Dendritic cell treated with granulocyte-macrophage colony-stimulating factor and Interleukin-4, amounts not matched to agents 40 ng/mL and 50 ng/mL, for 4 days (primary cell): ENCODE results near the gene NPIPB9.
"Not testable (repeated sequence)": the region's sequence is repeated elsewhere in the genome, so short reads cannot be mapped to it uniquely, and the experiment has no call there.

Experiments
- H3K27ac Mint-ChIP-seq: one replicate; pipeline ENCODE4 v1.8.0; 2022; ENCODE audit warnings: mild to moderate bottlenecking, mixed read lengths
- H3K27me3 Mint-ChIP-seq: one replicate; pipeline ENCODE4 v1.8.0; 2022; ENCODE audit warnings: mild to moderate bottlenecking, mixed read lengths
- H3K36me3 Mint-ChIP-seq: one replicate; pipeline ENCODE4 v1.8.0; 2022; ENCODE audit warnings: low read depth, mixed read lengths
- H3K4me1 Mint-ChIP-seq: one replicate; pipeline ENCODE4 v1.8.0; 2022; ENCODE audit warnings: low read depth, mixed read lengths
- H3K4me3 Mint-ChIP-seq: one replicate; pipeline ENCODE4 v1.8.0; 2022; ENCODE audit warnings: mild to moderate bottlenecking, moderate library complexity, mixed read lengths
- H3K9me3 Mint-ChIP-seq: one replicate; pipeline ENCODE4 v1.8.0; 2022; ENCODE audit warnings: mixed read lengths
- intact Hi-C: fragments of 100-400 bp; cut with micrococcal nuclease; formaldehyde crosslinking; loops from one replicate; pipeline ENCODE4 v1.15.0; 2022

Gene NPIPB9

GRCh38 chr16:28782357-28782756 lies 30.8 kb downstream of the NPIPB9 start:
- H3K9me3 Mint-ChIP-seq, H3K27me3 Mint-ChIP-seq, H3K36me3 Mint-ChIP-seq, H3K4me1 Mint-ChIP-seq, intact Hi-C loops, H3K27ac Mint-ChIP-seq, H3K4me3 Mint-ChIP-seq: not testable (repeated sequence)

GRCh38 chr16:28802235-28803019 lies 50.8 kb downstream of the NPIPB9 start:
- peak overlapping the region; percentile 63 for H3K4me3 Mint-ChIP-seq
- H3K36me3 Mint-ChIP-seq, H3K27me3 Mint-ChIP-seq, intact Hi-C loops, H3K9me3 Mint-ChIP-seq, H3K4me1 Mint-ChIP-seq, H3K27ac Mint-ChIP-seq: not testable (repeated sequence)

GRCh38 chr16:28807445-28808120 lies 56.0 kb downstream of the NPIPB9 start:
- H3K9me3 Mint-ChIP-seq, H3K27ac Mint-ChIP-seq, H3K36me3 Mint-ChIP-seq, intact Hi-C loops, H3K4me3 Mint-ChIP-seq, H3K27me3 Mint-ChIP-seq, H3K4me1 Mint-ChIP-seq: not testable (repeated sequence)

- Mint-ChIP-seq H3K27me3 (no peaks in the 10 kb centered on the region), H3K9me3 (no peaks in the 10 kb centered on the region), H3K36me3 (peaks cover 47% of the 10 kb centered on the region), H3K4me3 (no peak overlapping the region), H3K4me1 (peaks cover 31% of the 10 kb centered on the region), H3K27ac (peak overlapping the region; percentile 94)
- intact Hi-C loops: no loop called here
Observed at GRCh38 chr16:28820016-28820415, 68.4 kb downstream of the NPIPB9 start.

GRCh38 chr16:28820546-28820945 lies 69.0 kb downstream of the NPIPB9 start:
- intact Hi-C loops, H3K9me3 Mint-ChIP-seq, H3K27me3 Mint-ChIP-seq, H3K4me3 Mint-ChIP-seq: not testable (repeated sequence)
- Mint-ChIP-seq H3K36me3 (peaks cover 52% of the 10 kb centered on the region), H3K27ac (peak overlapping the region; percentile 94), H3K4me1 (peaks cover 37% of the 10 kb centered on the region)

- peaks cover 45% of the 10 kb centered on the region for H3K4me1 Mint-ChIP-seq
- H3K9me3 Mint-ChIP-seq: no peaks in the 10 kb centered on the region
- H3K36me3 Mint-ChIP-seq: peaks cover 56% of the 10 kb centered on the region
- intact Hi-C loops: loop anchor here (2.0 kb wide), 1 partner anchor 129 kb away; the partner anchor contains the start of gene NFATC2IP
- H3K27me3 Mint-ChIP-seq: no peaks in the 10 kb centered on the region
- H3K4me3 Mint-ChIP-seq: peak overlapping the region; percentile 97
- peak overlapping the region; percentile 94 for H3K27ac Mint-ChIP-seq
Observed at GRCh38 chr16:28821874-28822519, 70.4 kb downstream of the NPIPB9 start.
